Endothelial cell of umbilical vein (primary cell): ENCODE results near the gene LRRC8D. TPM values are rescaled to one million over a fixed set of nuclear protein-coding genes. Genes with fewer than 3 reads are reported as not detected.

Experiments used
- BruUV-seq: library from RNA; stranded (reverse); fragments of 400-500 nt; replicated peaks from 2 replicates; lab custom pipeline; 2021; lab: Mats Ljungman, UMichigan
- CTCF ChIA-PET: fragments of 300-600, 350-600 bp; sonication (Branson Sonifier 250); formaldehyde crosslinking; loops from one replicate; lab custom pipeline; 2021; ENCODE audit warnings: antibody characterized with exemption, inconsistent platforms; lab: Charles Lee
- POLR2A ChIA-PET: fragments of 300-600, 350-600 bp; sonication (Branson Sonifier 250); formaldehyde crosslinking; loops from one replicate; lab custom pipeline; 2021; ENCODE audit warnings: antibody characterized with exemption, inconsistent platforms; lab: Charles Lee
- DNase-seq: peaks from one replicate; pipeline ENCODE4 v3.0.0-alpha.2; 2011; ENCODE audit warnings: low read depth, low spot score
- FAIRE-seq: peaks from 2 replicates; lab custom pipeline; 2011; peaks lifted over from hg19 to GRCh38; lab: Jason Lieb, UNC
- H2AFZ ChIP-seq: 2 replicates; pipeline ENCODE4 v1.6.0; 2012; ENCODE audit warnings: low read depth, low read length, control low read depth, inconsistent platforms
- H3K27ac ChIP-seq: 2 replicates; pipeline ENCODE4 v1.5.1; 2011; ENCODE audit warnings: low read depth, mild to moderate bottlenecking, control low read depth, low read length, moderate library complexity; ENCODE audit not compliant: insufficient read depth
- H3K27me3 ChIP-seq, 2 experiments: 2 replicates each; pipeline versions ENCODE4 v1.6.0 to v1.6.1; 2011; ENCODE audit warnings: low read length in 2 of 2, mixed read lengths in 1 of 2; ENCODE audit not compliant: control insufficient read depth in 2 of 2, insufficient read depth in 2 of 2
- H3K36me3 ChIP-seq, 2 experiments: 2 replicates in 1 of 2; 3 replicates in 1 of 2; pipeline ENCODE4 v1.5.1; 2011; ENCODE audit warnings: low read length in 2 of 2, mild to moderate bottlenecking in 1 of 2, moderate library complexity in 1 of 2; ENCODE audit not compliant: control insufficient read depth in 2 of 2, insufficient read depth in 2 of 2; ENCODE audit errors: extremely low read depth in 1 of 2
- H3K4me1 ChIP-seq: 3 replicates; pipeline ENCODE4 v1.5.1; 2011; ENCODE audit warnings: mild to moderate bottlenecking, low read length; ENCODE audit not compliant: control insufficient read depth, insufficient read depth; ENCODE audit errors: extremely low read depth
- H3K4me2 ChIP-seq: 2 replicates; pipeline ENCODE4 v1.6.1; 2011; ENCODE audit warnings: low read length, control low read depth, mixed read lengths; ENCODE audit not compliant: insufficient read depth
- H3K4me3 ChIP-seq, 3 experiments: fragments of 200-600 bp in 1 of 3; sonication (generic), shearing (Covaris generic) in 1 of 3; replicated peaks in 1 of 3; 2 replicates each; pipeline ENCODE4 v1.5.1; 2011 to 2016; ENCODE audit warnings: control low read depth in 3 of 3, low read length in 3 of 3, mild to moderate bottlenecking in 2 of 3, inconsistent platforms in 1 of 3, low read depth in 1 of 3, moderate library complexity in 1 of 3; ENCODE audit not compliant: insufficient read depth in 1 of 3
- H3K79me2 ChIP-seq: 2 replicates; pipeline ENCODE4 v1.6.0; 2012; ENCODE audit warnings: low read length, inconsistent platforms; ENCODE audit not compliant: control insufficient read depth, insufficient read depth
- H3K9ac ChIP-seq: replicated peaks from 2 replicates; pipeline ENCODE3; 2011; ENCODE audit warnings: low read length, control low read depth; ENCODE audit not compliant: insufficient read depth; ENCODE audit errors: extremely low read depth
- H3K9me1 ChIP-seq: replicated peaks from 3 replicates; pipeline ENCODE4 v1.6.0; 2011; ENCODE audit warnings: mild to moderate bottlenecking, low read length; ENCODE audit not compliant: control insufficient read depth, insufficient read depth; ENCODE audit errors: extremely low read depth
- H3K9me3 ChIP-seq: replicated peaks from 2 replicates; pipeline ENCODE4 v1.5.1; 2012; ENCODE audit warnings: low read length, inconsistent platforms; ENCODE audit not compliant: control insufficient read depth, insufficient read depth
- H4K20me1 ChIP-seq: replicated peaks from 2 replicates; pipeline ENCODE3; 2011; ENCODE audit warnings: mild to moderate bottlenecking, low read length; ENCODE audit not compliant: control insufficient read depth, insufficient read depth; ENCODE audit errors: extremely low read depth
- EZH2 ChIP-seq: IDR thresholded peaks from 2 replicates; pipeline ENCODE4 v1.6.1; 2012; ENCODE audit warnings: borderline replicate concordance, low read depth, mild to moderate bottlenecking, moderate library complexity, low read length, inconsistent platforms; ENCODE audit not compliant: severe bottlenecking
- FOS ChIP-seq: IDR thresholded peaks from 2 replicates; pipeline ENCODE4 v1.6.1; 2011; ENCODE audit warnings: mild to moderate bottlenecking, low read length, moderate library complexity, borderline replicate concordance; ENCODE audit not compliant: insufficient read depth
- GATA2 ChIP-seq: IDR thresholded peaks from 2 replicates; pipeline ENCODE4 v1.7.0; 2011; ENCODE audit warnings: low read depth, mild to moderate bottlenecking, moderate library complexity, mixed read lengths, low read length; ENCODE audit not compliant: insufficient read length, insufficient read depth
- JUN ChIP-seq: IDR thresholded peaks from 2 replicates; pipeline ENCODE4 v1.6.1; 2011; ENCODE audit warnings: borderline replicate concordance, low read depth; ENCODE audit not compliant: insufficient read length, insufficient read depth
- MYC ChIP-seq: IDR thresholded peaks from one replicate; pipeline ENCODE4 v1.6.1; 2011; ENCODE audit warnings: mild to moderate bottlenecking, low read depth, low read length
- POLR2A ChIP-seq: IDR thresholded peaks from 2 replicates; pipeline ENCODE4 v1.6.1; 2012; ENCODE audit warnings: low read depth, mild to moderate bottlenecking, control low read depth, low read length
- POLR2AphosphoS5 ChIP-seq: IDR thresholded peaks from 2 replicates; pipeline ENCODE4 v1.6.1; 2012; ENCODE audit warnings: low read depth, mild to moderate bottlenecking, control low read depth, low read length, moderate library complexity; ENCODE audit not compliant: insufficient read depth
- dilution Hi-C: fragments of 300-500 bp; cut with MboI; formaldehyde crosslinking; loops from one replicate; pipeline ENCODE4 v1.15.0; 2019; ENCODE audit warnings: low sequenced_read_pairs; ENCODE audit not compliant: extremely low pct_ligation_motif_present
- intact Hi-C: fragments of 100-400 bp; cut with micrococcal nuclease; formaldehyde crosslinking; loops from one replicate; pipeline ENCODE4 v1.10.0; 2022
- polyA plus RNA-seq, 4 experiments: library from polyadenylated mRNA; depleted of rRNA in 3 of 4; stranded (reverse) in 3 of 4; unstranded in 1 of 4; fragments of >200 nt; gene quantifications; 2 replicates each; pipeline versions ENCODE4 v1.2.1 to v1.2.3, GENCODE V29; 2011 to 2012; ENCODE audit warnings: missing spikeins in 1 of 4
- total RNA-seq: library from RNA; stranded (reverse); gene quantifications from 2 replicates; pipeline ENCODE4 v1.2.3, GENCODE V29; 2021
- TF ChIP-seq, protein P1 (sequence below): IDR thresholded peaks from 2 replicates; pipeline ENCODE4 v1.6.1; 2011; ENCODE audit not compliant: insufficient read depth, insufficient read length
- TF ChIP-seq, protein P2 (sequence below), 2 donors: IDR thresholded peaks; 1 replicate in 1 of 2; 2 replicates in 1 of 2; pipeline ENCODE4 v1.5.1; 2011; ENCODE audit warnings: low read length in 2 of 2, mild to moderate bottlenecking in 2 of 2, moderate library complexity in 2 of 2, control low read depth in 1 of 2, inconsistent platforms in 1 of 2, low read depth in 1 of 2; ENCODE audit not compliant: insufficient read depth in 1 of 2; ENCODE audit errors: extremely low read depth in 1 of 2

The LRRC8D gene
- total and polyA plus RNA-seq, 2 donors (not counting 3 experiments of a cell fraction or from before 2014, with no cell fraction given): 31.9 to 37.7 TPM

DNA sequence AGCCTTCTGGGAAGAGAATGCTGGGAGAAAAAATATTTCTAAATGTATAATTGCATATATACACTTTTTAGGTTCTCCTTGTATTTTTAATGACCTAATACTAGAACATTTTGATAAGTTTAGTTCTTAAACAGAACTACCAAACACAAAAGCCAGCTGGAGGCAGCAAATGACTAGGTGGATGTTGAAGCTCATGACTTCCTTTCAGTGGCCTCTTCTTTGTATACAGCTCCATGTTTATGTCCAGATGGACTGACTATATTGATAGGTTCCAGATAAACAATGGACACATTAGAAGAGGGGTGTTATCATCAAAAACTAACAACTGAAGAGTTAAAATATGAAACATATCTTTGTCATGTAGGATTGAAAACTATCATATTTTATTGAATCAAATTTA is 52.5 kb downstream of the LRRC8D start:
- no peaks in the 10 kb centered on the region for H3K9me3 ChIP-seq
- DNase-seq: no peak
- H3K27ac ChIP-seq: no peak overlapping the region
- H2AFZ ChIP-seq: no peak overlapping the region
- no peak overlapping the region for H3K9ac ChIP-seq
- BruUV-seq: no TSS peak
- TF ChIP-seq, protein P1, sequence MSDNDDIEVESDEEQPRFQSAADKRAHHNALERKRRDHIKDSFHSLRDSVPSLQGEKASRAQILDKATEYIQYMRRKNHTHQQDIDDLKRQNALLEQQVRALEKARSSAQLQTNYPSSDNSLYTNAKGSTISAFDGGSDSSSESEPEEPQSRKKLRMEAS: no peak
- TF ChIP-seq EZH2 (no peak), FOS (no peak), POLR2AphosphoS5 (no peak), POLR2A (no peak), JUN (no peak), GATA2 (no peak), MYC (no peak)
- TF ChIP-seq, protein P2, sequence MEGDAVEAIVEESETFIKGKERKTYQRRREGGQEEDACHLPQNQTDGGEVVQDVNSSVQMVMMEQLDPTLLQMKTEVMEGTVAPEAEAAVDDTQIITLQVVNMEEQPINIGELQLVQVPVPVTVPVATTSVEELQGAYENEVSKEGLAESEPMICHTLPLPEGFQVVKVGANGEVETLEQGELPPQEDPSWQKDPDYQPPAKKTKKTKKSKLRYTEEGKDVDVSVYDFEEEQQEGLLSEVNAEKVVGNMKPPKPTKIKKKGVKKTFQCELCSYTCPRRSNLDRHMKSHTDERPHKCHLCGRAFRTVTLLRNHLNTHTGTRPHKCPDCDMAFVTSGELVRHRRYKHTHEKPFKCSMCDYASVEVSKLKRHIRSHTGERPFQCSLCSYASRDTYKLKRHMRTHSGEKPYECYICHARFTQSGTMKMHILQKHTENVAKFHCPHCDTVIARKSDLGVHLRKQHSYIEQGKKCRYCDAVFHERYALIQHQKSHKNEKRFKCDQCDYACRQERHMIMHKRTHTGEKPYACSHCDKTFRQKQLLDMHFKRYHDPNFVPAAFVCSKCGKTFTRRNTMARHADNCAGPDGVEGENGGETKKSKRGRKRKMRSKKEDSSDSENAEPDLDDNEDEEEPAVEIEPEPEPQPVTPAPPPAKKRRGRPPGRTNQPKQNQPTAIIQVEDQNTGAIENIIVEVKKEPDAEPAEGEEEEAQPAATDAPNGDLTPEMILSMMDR (IDR thresholded peaks at IDR 0.05; ENCODE audit: extremely low read depth in 1 of 2, insufficient read depth in 1 of 2, low read depth in 1 of 2, low read length in 2 of 2): no peak
- no peak overlapping the region for H3K4me3 ChIP-seq
- peaks cover 6% of the 10 kb centered on the region for H3K4me1 ChIP-seq
- no peaks in the 10 kb centered on the region for H3K9me1 ChIP-seq
- H3K27me3 ChIP-seq: no peaks in the 10 kb centered on the region
- intact Hi-C loops: loop anchor here (5.0 kb wide), 1 partner anchor 34 kb away; no protein-coding TSS in a partner anchor
- H3K79me2 ChIP-seq: peaks cover 14% of the 10 kb centered on the region
- peaks cover 0 to 3% of the 10 kb centered on the region in 2 experiments for H3K36me3 ChIP-seq
- ChIA-PET POLR2A (no interaction called here), CTCF (interaction anchor here (1.0 to 1.9 kb wide), 3 partner anchors 11 to 68 kb away, joined by 3 to 6 read pairs (median 4); no protein-coding TSS in a partner anchor)
- H4K20me1 ChIP-seq: no peaks in the 10 kb centered on the region
- no peak for FAIRE-seq
- dilution Hi-C loops: no loop called here
- no peak overlapping the region for H3K4me2 ChIP-seq
